ENCODE data around the gene TRIM66.

GRCh38 chr11:8709777-8710176 lies 27.3 kb upstream of the TRIM66 start:
- TF ChIP-seq EZH2 (IDR thresholded peaks at IDR 0.05; ENCODE audit: borderline replicate concordance) (no peak), CTCF (IDR thresholded peaks at IDR 0.05; ENCODE audit: poor library complexity) (no peak), EZH2phosphoT487 (IDR thresholded peaks at IDR 0.05; ENCODE audit: low read depth, severe bottlenecking, unreplicated experiment) (no peak)

Data from hepatocyte (in vitro differentiated cells).